HG03139 (cell line): ENCODE measurements around the gene TFF1.
A peak's percentile ranks its signal among the peaks of the same experiment; 100 is the strongest.
"Not testable (repeated sequence)": the region's sequence is repeated elsewhere in the genome, so short reads cannot be mapped to it uniquely, and the experiment has no call there.

Experiments
- ATAC-seq: cut with Tn5 transposase; IDR thresholded peaks from one replicate; pipeline ENCODE4 v1.9.1; 2021; ENCODE audit not compliant: unreplicated experiment

The TFF1 gene

DNA sequence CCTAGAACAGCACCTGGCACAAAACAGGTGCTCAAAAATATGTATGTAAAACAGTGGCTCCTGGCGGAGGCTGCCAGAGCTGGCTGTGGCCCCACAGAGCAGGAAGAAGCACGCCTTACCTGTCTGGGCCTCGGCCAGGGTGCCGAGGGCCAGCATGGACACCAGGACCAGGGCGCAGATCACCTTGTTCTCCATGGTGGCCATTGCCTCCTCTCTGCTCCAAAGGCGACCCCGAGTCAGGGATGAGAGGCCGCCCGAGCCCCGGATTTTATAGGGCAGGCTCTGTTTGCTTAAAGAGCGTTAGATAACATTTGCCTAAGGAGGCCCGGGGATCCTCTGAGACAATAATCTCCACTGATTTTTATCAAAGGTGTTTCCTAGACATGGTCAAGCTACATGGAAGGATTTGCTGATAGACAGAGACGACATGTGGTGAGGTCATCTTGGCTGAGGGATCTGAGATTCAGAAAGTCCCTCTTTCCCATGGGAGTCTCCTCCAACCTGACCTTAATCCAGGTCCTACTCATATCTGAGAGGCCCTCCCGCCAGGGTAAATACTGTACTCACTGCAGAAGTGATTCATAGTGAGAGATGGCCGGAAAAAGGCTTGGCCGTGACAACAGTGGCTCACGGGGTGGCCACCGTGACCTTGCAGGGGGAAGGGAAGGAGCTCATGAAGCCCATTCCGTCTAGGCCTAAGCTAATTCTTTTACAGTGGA is at the start of gene TFF1:
Gene TFF1, minus strand, starts transcription at position 244 of the 719 bp plus-strand sequence. Its CDS starts 40 bp downstream, at position 204.
- ATAC-seq, result no peak

DNA sequence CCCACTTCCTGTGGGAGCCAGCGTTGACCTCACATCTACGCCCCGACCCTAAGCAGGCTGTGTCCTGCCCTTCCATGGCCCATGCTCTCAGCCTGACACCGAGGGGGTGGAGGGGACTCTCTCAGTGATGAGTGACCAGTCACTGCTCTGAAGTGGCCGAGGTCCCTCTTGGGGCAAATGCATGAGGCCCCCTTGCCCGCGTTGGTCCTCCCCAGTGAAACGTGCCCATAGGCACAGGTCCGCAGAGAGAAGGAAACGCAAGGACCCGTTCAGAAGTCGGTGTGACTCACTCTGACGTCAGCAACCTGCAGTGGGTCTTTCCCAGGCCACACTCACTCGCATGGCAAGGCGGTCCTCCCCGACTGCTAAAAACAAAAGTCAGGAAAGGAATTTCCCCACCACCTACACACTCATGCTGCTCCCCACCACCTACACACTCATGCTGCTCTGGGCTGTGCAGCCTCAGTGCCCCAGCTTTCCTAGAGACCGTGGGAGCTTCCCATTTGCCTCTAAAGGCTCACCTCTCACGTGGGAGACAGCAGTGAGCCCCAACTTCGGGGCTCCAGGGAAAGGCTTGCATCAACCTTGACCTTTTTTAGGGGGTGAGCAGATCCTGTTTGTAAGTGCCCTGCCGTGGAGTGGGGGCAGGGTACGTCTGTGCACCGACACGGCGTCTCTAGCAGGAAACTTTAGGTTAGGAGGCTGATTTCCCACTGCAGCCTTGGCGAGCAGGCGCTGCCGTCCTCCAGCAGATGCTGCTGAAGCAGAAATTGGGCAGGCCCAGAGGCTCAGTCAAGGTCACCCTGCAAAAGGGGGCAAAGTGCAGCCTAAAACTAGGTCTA is 48.8 kb upstream of the TFF1 start:
- ATAC-seq, result peak; percentile 66

DNA sequence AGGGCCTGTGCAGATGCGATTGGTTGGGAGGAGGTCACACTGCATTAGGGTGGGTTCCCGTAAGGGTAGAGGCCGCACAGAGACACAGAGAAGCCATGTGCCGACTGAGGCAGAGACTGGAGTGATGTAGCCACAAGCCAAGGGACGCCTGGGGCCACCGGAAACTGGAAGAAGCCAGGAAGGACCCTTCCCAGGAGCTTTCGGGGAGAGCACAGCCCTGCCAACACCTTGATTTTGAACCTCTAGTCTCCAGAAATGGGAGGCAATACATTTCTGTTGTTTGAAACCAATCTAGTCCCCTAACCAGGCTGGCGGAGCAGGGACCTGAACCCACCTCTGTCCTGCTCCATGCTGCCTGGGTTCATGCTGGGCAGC is 48.2 kb upstream of the TFF1 start:
- no peak for ATAC-seq

DNA sequence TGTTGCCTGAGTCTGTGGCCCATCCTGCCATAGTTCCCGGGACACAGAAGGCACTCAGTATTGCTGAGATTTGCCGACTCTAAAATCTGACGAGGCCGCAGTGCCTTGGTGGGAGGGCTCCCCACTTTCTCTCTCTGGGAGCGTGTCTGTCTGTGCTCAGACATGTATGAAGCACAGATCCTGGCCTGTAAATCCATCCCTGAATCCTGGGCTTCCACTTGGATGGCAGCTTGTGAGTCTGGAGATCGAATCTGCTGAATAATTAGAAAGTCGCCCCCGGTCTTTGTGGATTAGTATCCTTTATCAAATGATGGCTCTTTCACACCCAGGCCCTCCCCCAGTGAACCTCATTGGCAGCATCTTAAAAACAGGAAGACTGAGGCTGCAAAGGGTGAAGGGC is 47.7 kb upstream of the TFF1 start:
- ATAC-seq, result no peak

DNA sequence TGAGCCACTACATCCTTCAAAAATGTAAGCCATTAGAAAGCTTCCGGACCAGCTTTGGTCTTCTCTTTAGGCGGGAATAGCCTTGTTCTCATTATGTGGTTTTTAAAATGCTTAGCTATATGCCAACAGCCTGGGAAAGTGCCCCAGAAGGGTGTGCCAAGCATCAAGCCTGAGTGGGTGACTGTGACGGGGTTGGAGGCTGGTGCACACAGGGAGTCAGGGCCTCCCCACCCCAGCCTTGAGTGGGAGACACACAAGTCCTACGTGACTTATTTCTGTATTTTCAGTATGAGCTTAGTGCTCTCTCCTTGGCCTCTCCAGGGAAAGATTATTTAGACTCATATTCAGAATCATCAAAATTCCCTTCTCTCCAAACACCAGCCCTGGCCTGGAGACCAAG is 47.2 kb upstream of the TFF1 start:
- ATAC-seq, result no peak

DNA sequence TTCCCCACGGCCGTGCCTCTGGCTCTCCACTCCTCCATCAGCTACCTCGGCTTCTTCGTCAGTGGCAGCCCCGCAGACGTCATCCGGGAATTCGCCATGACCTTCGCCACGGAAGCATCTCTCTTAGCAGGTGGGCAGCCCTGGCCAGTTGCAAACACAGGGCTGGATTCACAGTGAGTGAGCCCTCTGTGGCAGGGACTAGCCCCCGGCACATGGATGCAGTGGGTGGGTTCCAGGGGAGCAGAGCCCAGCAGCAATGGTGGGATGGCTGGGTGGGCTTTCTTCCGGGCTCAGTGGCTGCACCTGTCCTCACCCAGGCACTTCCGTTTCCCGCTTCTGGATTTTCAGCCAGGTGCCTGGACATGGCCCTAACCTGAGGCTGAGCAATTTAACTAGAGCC is 46.8 kb upstream of the TFF1 start:
- no peak for ATAC-seq

DNA sequence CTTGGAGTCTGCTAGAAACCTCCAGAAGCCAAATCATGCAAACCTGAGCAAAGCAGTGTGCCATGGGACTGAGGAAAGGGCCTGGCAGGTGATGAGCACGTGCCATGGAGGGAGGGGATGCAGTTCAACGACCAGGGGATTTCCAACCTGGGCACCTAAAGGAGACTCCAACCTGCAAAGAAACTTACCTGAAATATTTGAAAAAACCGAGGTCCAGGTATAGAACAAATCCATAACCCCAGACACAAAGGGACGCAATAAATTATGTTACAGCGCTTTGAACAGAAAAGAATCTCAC is 46.2 kb upstream of the TFF1 start:
- no peak for ATAC-seq

DNA sequence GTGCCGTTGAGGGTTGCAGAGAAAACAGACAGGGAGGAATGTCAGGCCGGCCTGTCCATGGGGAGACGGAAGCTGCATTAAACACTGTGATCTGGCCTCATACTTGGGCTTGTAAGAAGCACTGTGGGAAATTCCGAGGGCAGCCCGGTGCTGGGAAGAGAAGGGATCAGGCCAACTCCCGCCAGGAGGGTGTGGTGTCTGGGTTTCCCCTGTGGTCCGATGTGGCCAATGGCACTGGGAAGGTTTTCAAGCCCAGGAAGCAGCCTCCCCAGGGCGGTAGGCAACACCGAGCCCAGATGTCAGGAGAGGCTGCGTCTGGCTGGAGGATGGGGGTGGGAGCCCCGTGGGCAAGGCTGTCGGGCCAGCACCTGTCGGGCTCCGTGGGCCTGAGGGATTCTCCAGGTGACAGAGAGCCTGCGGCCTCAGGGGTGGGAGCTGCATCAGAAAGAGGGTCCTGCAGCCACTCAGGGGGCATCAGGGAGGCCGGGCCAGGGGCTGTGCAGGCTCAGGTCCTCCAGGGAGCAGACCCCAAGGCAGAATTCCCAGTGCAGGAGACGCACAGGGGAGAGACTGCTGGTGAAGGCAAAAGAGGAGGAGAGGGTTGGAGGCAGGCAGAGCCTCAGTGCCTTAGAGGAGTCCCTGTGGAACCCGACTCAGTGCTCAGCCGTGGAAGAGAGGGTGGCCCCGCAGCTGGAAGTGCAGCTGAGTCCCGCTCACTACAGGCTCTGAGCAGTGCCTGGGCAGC is 45.7 kb upstream of the TFF1 start:
- no peak for ATAC-seq

DNA sequence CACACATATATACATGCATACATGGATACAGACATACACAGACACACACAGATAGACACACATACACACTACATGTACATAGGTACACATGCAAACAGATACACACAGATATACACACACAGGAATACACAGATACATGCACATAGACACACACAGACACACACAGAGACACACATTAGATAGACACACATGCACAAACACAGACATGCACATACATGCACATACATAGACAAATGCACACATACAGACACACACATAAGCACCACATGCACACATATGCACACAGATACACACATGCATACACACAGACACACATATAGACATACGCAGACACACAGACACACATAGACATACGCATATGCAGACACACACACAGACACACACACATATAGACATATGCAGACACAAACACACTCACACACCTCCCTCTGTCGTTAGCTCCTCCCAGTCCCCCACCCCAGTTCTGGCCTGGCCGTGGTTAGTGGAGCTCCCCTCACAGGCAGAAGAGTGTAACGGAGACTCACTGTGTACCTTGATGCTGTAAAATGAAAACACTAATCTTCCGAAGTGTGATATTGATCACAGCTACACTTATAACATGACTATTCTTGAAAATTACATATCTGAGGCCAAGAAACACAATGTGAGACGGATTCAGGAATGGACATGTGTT is 45.0 kb upstream of the TFF1 start:
- ATAC-seq, result no peak

DNA sequence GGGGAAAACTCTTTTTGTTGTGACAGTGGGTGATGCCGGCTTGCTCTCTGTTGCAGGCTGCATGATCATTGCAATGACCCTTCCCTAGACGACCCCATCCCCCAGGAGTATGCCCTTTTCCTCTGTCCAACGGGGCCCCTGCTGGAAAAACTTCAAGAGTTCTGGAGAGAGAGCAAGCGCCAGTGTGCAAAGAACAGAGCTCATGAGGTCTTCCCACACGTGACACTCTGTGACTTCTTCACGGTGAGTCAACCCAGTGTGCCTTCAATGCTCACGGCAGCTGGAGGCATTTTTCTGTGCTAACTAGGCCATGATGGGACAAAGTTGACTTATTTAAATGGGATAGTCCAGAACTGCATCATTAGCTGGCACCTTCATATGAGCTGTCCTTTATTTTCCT is 43.0 kb upstream of the TFF1 start:
- no peak for ATAC-seq

DNA sequence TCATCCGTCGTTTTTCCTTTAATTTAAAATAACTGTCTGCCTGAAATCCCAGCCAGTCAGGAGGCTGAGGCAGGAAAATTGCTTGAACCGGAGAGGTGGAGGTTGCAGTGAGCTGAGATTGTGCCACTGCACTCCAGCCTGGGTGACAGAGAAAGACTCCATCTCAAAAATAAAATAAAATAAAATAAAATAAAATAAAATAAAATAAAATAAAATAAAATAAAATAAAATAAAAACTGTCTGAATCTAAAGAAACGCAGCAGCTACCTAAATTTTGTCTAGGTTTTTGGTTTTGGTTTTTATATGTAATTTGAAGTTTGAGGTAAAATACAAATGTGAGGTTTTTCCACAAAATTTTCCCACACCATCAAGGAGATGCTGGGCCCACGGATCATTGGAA is 42.4 kb upstream of the TFF1 start:
- not testable (repeated sequence) for ATAC-seq

DNA sequence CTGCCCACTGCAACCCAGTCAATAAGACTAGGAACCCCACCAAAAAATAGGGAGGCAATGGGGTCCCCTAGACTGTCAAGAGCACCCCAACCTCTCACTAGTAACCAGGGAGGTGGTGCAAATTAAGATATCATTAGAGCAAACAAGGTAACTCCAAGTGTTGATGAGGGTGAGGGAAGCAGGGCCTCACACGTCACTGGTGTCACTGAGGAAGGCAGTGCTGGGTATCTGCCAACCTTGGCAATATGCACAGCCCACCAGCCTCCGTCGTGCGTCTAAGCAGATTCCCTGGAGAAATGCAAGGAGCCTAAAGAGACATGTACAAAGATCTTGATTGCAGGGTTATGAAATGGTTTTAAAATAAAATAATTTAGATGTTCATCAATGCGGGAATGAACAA is 41.1 kb upstream of the TFF1 start:
- no peak for ATAC-seq

DNA sequence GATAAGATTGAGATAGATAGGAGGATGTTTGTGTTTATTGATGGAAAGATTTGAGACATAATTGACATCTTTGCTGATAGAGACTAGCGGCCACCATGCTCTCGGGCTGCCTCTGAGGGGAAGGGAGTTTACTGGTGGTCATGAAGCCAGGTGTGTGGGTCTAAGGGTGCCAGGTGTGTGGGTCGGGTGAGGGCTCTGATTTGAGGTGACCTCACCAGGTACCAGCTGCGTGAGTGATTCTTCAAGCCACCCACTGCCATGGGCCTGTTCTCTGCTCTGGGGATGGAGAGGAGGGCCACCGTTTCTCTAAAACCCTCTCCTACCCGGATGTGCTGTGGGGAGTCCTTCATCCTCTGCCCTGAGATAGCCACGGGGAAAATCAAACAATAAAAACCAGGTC is 40.5 kb upstream of the TFF1 start:
- no peak for ATAC-seq

DNA sequence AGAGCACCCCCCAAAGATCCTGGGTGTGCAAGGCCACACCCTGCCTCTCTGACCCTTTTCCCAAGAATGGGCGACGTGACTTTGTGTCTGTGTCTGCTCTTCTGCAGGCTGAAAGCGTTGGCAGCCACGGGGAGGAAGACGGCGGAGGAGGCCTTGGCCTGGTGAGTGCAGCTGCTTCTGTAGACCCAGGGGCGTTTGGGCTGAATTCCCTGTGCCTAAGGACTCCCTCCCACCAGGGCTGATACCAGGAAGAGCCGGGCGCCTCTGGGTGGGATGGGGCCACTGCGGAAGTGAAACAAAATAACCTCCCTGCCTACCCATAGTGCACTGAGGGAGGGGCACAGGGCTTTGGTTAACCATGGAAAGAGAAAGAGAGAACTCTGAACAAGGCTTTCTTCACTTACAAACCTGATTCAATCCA is 39.9 kb upstream of the TFF1 start:
- no peak for ATAC-seq

DNA sequence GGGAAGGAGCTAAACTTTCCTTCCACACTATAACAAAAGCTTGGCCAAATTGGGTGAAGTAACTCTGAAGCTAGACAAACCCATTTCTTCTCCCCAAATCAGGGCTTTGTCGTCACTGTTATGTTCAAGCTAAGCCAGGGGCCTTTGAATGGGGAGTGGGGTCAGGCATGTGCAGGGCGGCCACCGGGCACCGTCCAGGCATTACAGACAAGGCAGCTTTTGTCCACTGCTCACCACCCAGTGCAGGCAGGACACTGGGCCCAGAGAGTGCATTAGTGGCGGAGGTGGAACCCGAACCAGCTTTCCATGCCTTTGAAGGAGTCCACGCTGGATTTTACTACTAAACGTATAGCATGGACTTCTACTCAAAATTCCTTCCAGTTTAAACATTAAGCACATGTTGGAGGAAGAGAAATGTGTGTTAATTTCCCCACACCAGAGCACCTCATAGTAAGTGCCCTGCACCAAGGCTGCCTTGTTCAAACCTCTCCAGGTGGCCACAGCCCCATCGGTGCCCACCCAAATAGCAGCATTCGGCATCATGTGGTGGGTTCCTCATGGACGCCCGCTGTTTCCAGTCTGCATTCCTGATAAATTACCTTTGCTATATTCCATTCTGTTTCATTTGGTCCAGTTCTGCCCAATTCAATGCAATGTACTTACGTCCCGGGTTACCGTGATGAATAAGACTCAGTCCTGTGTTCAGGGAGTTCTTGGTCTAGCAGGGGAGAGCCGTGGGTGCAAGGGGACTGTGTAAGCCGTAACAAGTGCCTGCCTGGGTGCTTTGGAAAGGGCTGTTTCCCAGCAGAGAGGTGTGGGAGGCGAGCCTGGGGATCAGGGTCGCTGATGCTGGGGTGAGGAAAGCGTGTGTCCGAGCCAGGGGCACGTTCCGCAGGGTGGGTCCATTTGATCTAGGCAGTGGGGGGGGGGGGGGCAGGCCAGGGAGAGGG is 39.0 kb upstream of the TFF1 start:
- no peak for ATAC-seq

DNA sequence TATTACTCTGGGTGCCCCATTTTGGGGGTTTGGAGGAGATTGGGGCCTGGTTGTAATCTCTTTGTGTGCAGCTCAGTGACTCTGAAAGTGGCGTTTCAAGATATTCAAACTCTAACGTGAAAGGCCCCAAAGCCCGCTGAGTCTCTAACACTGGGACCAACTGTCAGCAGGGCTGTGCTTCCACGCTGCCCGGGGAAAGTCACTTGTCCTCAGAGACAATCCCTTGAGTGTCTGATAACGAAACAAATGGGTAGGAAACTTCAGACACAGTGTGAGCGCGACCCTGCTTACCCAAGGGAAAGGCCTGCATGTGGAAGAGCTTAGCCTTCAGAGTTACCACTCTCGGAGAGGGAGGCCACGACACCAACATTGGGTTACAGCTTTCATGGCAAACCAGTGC is 38.2 kb upstream of the TFF1 start:
- no peak for ATAC-seq

DNA sequence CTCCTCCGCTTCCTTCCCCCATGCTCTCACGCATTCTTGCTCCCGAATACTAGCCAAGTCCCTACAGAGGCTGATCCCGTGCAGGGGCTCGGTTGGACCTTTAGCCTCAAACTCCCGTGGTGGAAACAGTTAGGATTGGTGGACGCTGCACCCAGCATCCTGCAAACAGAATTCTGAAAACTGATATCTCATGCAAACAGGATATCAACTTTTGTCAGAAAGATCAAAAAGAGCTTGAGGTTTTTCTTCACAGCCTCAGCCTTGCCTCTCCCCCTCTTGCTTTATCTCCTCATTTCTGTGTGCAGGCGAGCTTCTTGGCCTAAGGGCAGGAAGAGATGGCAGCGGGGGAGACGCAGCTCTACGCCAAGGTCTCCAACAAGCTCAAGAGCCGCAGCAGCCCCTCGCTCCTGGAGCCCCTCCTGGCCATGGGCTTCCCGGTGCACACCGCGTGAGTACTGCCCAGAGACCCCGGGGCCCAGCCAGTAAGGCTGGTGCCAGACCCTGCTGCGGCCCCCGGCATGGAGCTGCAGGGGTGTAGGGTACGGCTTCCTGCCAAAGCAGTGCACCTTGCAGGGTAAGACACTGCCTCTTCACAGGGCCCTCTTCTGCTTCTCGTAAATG is 37.4 kb upstream of the TFF1 start, which contains the start of gene UBASH3A:
Gene UBASH3A, plus strand, starts transcription at position 292 of the 621 bp plus-strand sequence. Its CDS starts 44 bp downstream, at position 336.
- no peak for ATAC-seq

DNA sequence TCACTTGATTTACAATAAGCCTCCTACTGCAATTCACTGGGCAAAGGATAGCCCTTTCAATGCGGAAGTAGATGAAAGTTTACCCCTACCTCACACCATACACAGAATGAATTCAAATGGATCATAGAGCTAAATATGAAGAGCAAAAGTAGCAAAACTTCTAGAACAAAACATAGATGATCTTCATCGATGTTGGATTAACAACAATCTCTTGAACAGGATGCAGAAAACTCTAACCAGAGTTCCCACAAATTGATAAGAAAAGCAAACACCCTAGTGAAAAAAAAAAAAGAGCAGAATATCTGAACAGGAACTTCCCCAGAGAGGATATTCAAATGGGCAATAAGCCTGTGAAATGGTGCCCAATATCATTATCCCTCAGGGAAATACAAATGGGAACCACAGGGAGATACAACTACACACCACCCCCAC is 35.5 kb upstream of the TFF1 start:
- ATAC-seq, result no peak

DNA sequence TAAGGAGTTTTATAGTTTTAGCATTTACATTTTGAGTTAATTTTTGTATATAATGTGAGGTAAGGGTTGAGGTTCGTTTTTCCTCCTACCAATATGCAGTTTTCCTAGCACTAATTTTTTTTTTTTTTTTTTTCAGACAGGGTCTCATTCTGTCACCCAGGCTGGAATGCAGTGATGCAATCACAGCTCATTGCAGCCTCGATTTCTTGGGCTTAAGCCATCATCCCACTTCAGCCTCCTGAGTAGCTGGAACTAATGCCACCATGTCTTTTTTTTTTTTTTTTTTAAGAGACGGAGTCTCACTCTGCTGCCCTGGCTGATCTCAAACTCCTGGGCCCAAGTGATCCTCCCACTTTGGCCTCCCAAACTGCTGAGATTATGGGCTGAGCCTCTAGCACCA is 34.8 kb upstream of the TFF1 start:
- no peak for ATAC-seq

DNA sequence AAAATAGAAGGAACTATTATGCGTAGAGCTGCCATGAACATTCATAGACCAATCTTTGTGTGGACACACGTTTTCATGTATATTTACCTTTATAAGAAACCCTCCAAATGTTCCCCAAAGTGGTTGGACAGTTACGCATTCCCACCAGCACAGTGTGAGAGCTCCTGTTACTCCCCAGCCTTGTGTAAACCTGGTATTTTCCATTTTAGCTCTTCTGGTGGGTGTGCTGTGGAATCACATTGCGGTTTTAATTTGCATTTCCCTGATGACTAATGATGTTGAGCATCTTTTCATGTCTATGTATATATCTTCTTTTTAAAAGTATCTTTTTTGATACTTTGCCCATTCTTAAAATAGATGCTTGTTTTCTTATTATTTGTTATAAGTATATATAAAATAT is 34.2 kb upstream of the TFF1 start:
- no peak for ATAC-seq
